NT2/D1 (cell line): ENCODE data around the gene DPP3.

Experiments
- SUZ12 ChIP-seq: IDR thresholded peaks from 2 replicates; pipeline ENCODE4 v1.6.1; 2011; ENCODE audit not compliant: insufficient read length, insufficient read depth; ENCODE audit errors: extremely low read depth
- YY1 ChIP-seq: IDR thresholded peaks from 2 replicates; pipeline ENCODE4 v1.6.1; 2011; ENCODE audit not compliant: insufficient read length, insufficient read depth

GRCh38 chr11:66530927-66531709 is 50.9 kb downstream of the DPP3 start:
- TF ChIP-seq SUZ12 (no peak), YY1 (no peak)
